Fibroblast of peridontal ligament (primary cell): ENCODE measurements around the gene TCP11L2.
A peak's percentile ranks its signal among the peaks of the same experiment; 100 is the strongest.
"Not testable (repeated sequence)": the region's sequence is repeated elsewhere in the genome, so short reads cannot be mapped to it uniquely, and the experiment has no call there.

Source experiments
- DNase-seq: peaks from one replicate; pipeline ENCODE4 v3.0.0-alpha.2; 2010; ENCODE audit errors: extremely low read depth

TCP11L2 gene

DNA sequence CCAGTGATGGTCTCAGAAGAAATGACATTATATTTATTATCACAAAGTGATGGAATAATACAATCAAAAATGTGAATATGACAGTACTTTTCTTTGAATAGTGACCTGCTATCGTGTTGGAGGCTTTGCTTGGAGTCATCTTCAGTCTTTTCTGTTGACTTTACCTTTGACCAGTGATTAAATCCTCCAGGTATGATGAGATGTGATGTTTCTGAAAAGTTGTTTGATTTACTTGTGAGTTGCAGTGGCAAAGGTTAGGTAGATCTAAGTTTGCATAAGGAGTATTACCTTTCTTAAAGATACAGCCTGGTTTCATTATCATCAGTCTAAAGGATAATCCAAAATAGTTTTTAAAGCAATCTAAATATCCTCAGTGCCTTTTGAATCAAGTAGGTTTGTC lies 4.6 kb downstream of the TCP11L2 start:
- no peak for DNase-seq

DNA sequence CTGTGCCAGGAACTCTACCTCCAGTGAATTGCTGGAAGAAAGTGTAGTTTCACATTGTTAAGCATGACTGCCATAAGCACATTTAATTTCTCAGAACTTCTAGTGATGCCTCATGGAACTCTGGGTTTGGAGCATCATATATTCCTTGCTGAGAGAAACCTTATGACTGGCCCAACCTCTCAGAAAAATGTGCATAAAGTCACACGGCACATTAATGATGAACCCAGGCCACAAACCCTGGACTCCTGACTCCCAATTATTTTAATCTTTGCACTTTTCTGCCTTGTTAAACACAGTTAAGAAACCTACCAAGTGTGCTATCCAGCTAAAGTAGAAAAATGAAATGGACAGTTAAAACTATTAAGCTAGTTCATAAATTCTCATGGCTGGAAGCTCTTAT lies 5.6 kb downstream of the TCP11L2 start:
- no peak for DNase-seq

DNA sequence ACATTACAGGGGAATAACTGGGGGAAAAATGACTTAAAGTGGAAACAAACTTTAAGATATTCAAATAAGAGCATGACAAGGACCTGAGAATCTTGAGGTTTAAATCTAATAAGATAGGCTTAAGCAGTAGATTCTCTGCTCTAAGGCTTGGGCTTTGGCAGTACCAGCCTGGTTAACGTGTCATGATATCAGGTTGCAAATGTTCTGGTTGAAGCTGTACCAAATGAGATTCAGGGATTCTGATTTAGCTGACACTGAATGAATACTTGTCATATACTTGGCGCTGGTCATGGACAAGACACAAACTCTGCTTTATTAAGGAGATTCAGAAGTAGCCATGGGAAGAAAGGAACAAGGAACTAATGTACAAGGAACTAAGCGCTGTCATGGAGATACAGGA lies 6.1 kb downstream of the TCP11L2 start:
- no peak for DNase-seq

DNA sequence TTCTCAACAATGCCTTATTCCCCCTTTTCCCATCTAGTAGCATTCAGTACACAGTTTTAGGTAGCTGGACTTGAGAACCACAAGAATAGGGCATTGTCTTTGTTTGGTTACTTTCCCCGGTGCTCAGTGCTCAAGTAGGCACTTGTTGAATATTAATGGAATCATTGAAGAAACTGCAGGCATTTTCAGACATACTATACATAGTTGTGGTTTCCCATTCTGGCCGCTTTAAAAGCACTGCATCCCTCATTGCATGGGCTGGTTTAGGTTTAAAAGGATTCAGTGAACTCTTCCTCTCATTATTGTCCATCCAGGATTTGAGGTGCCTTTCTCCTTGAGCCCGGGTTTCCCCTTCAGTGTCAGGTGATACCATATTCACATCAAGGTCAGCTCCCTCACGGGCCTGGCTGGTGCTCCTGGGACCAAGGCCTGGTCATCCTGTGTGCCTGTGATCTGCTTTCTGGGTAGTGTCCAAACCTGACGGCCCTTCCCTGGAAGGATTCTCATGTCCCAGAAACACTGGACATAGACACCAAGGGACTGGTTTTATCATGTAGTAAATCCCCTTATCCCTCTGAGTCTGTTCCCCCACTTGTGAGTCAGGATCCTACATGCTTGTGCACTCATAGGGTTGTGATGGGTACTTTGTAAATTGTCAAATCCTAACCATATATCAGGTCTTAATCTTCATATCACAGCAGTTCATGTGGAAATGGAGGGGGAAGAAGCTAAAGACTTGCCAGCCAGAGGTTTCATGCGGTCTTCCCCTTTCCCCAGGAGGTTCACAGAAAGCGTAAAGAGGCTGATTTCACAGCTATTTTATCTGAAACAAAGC lies 7.4 kb downstream of the TCP11L2 start:
- peak; percentile 72 for DNase-seq

DNA sequence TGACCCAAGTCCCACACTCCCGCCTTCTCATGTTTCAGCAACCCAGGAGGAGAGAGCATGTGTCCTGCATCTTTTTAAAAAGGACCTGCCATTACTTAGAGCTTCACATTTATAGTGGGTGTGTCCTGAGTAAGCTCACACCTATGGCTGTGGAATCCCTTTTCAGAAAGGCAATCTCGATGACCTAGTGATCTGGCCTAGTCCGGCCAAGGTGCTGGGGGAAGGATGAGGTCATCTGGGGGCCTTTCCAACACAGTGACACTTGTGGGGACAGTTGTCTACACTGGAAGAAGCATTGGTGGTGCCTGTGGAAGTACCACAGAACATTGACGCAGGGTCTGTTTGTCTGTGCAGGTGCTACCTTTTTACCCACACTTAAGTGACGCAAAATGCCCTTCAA lies 8.2 kb downstream of the TCP11L2 start:
- no peak for DNase-seq

DNA sequence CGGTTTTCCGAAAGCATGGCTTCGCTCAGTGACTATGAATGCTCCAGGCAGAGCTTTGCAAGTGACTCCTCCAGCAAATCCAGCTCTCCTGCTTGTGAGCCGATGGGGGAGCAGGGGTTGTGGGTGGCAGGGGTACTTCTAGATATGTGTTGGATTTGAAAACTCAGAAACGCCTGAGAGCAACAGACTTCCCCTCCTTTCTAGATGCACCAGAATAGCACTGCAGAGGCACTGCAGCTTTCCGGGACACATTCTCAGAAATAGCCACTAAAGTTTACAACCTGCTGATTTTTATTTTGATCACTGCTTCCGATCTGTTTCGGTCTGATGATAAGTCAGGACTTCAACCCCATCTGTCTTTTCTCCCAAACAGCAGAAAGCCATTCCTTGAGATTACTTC lies 8.6 kb downstream of the TCP11L2 start:
- DNase-seq, result no peak

DNA sequence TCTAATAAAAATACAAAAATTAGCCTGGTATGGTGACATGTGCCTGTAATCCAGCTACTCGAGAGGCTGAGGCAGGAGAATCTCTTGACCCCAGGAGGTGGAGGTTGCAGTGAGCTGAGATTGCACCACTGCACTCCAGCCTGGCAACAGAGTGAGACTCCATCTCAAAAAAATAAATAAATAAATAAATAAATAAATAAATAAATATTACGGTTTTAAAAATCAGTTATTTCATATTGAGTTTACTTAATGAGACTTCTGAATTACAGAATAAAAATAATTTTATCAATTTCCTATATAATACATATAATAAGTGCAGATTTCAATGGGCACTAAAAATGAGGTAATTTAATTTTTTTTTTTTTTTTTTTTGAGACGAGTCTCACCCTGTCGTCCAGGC lies 10.9 kb downstream of the TCP11L2 start:
- not testable (repeated sequence) for DNase-seq

DNA sequence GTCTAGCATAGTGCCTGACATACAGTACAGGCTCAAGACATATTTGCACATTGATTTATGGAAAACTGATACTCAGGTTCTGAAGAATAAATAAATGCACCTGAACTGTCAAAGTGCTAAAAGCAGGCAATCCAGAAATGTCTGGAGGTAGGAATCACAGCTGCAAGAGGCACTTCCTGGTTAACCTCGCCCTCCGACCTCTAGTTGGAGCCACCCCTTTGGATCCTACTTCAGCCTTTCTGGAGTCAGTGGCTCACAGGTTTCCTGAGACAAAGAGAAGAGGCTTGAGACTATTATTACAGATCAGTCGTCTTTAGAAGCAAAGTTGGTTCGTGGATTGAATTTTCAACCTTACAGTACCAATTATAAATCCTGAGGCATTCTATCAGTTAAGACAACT lies 13.0 kb downstream of the TCP11L2 start:
- no peak for DNase-seq

DNA sequence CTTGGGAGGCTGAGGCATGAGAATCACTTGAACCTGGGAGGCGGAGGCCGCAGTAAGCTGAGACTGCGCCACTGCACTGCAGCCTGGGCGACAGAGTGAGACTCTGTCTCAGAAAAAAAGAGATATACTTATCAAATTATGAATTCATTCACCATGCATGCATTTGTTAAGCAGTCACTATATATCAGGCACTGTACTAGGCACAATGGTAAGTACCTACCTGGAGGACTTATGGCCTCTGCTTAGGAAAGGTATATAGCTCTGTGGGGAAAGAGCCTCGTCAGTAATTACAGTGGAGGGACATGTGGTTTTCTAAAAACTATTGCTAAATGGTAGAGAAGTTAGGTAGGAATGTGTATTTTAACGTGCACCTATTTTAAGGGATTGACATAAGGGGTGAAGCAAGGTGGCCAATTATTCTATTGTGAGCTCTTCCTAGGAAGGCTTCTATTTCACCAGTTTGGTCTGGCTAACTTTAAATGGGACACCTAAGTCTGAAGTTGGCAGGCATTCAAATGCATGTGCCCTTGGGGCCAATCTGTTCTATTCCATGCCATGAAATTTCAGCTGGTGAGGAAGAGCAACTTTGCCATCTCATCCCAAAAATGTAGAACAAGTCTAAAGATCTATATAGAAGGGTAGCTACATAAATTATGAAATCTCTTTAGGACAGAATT lies 15.0 kb downstream of the TCP11L2 start:
- no peak for DNase-seq

DNA sequence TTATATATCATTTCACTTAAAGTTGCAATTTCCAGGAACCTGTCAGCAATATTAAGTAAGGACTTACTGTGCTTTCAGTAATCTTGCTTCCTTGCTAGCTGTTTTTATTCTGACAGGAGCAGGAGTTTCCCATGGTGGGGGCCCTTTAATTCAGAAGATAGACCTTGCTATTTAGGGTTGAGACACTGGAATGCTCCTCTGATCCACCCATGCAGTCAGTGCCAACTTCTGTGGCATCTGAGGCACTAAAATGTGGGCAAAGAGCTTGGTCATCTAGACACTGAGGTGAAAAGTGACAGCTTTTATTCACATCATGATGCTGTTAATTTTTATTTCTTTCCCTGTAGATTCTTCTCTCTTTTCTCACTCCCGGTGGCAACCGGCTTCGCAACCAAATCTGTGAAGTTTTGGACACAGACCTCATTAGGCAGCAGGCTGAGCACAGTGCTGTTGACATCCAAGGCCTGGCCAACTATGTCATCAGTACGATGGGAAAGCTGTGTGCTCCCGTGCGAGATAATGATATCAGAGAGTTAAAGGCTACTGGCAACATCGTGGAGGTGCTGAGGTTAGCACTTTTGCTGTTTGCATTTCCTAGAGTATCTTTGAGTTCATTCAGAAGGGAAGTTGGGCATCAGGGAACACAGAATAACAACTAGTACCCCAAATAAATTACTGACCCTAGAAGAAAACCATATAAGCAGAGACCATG lies 18.8 kb downstream of the TCP11L2 start:
- DNase-seq, result no peak

DNA sequence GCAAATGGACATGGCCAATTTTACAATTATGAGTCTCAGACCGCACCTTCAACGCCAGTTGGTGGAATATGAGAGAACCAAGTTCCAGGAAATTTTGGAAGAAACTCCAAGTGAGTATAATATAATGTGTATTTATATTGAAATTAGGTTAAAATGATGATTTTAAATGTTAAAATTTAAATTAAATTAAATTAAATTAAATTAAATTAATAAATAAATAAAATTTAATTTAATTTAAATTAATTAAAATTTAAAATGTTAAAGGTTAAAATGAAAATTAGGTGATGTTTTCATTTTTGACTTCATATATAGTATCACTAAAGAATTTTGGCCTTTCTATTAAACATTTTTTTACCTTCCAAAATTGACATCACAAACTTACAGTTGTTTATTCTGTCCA lies 21.0 kb downstream of the TCP11L2 start:
- DNase-seq, result no peak

DNA sequence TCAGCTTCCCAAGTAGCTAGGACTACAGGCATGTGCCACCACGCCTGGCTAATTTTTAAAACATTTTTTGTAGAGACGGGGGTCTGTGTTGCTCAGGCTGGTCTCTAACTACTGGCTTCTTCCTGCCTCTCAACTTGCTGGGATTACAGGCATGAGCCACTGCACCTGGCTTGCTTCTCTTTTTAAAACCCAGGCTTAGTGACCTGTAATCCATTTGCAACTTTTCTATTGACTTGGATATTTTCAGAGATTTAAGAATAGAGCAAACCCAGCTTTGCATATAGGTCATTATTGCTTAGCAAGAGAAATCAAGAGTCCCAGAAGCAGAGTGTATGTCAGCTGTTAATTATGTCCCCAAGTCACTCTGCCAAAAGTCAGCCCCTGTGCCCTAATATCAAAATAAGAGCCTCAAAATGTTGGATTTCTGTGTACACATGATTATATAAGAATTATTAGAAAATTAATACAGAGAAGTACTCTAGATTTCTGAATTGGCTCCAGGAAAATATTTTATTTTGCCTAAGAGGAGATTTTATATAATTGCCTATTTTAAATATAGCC lies 24.9 kb downstream of the TCP11L2 start:
- no peak for DNase-seq

DNA sequence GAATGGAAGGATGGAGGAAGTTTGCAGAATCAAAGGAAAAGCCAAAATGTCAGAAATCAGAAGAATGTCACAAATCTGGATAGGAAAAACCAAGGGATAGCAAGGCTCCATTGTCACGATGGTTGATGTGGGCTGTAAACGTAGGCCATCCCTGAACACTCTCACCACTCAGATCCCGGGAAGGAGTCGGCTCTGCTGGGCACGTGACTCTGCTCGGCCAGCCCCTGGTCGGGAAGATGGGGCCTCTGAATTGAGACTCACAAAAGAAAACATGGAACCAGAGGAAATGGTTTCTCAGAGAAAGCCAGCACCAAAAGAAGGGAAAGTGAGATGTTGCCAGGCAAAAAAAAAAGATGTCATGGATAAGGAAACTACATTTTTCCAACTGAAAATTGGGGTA lies 26.2 kb downstream of the TCP11L2 start:
- no peak for DNase-seq

DNA sequence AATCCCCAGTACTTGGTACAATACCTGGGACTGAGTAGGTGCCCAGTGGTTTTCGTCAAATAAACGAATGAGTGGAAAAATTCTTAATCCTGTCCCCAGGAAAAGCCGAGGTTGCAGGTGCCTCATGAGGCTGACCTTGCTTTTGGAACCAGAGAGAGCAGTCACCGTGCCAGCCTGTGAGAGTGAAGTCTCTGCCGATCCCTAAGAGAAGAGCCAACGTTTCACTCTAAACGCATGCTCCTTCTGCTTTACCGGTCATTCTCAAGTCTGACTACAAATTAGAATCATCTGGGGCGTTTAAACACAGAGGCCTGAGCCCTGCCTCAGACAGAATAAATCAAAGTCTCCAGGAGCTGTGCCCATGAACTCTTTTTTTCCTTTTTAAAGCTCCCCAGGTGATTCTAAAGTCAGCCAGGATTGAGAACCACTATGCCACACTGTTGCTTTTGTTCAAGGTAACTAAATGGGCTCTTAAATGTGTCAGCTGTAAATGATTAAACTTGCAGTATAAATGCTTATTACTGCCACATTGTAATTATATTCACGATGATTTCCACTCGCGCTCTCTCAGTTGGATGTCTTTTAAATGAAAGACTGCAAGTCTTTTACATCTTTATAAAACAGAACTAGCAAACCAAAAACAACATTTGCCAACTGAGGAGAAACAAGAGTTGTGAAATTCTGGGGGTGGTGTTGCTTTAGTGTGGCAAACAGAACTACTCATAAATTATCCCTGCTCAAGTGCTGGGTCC lies 26.9 kb downstream of the TCP11L2 start:
- no peak for DNase-seq

DNA sequence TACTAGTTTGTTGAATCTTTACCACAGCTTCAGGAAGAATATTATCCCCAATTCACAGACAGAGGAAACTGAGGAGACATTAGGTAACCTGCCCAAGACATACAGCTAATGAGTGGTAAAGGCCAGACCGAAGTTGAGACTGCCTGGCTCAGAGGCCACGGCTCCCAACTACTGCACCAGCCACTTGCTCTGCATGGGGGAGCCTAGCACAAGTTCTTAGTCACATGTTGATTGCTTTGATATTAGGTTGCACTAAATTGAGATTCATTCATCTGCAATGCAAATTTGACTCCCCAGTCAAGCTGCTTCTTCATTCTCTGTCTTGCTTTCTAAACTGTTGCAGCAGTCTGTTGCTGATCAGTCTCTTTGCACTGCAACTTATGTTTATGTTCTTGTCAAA lies 29.1 kb downstream of the TCP11L2 start:
- no peak for DNase-seq

DNA sequence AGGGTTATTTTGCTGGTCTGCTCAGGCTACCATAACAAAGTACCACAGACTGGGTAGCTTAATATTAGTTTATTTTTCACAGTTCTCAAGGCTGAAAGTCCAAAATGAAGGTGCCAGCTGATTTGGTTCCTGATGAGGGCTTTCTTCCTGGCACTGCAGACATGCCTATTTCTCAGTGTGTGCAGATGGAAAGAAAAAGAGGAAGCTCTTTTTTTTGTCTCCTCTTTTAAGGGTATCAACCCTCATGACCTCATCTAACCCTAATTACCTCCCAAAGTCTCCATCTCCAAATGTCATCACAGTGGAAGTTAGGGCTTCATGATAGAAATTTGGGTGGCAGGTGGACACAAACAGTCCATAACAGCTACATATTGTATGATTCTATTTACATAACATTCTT lies 30.0 kb downstream of the TCP11L2 start:
- DNase-seq, result no peak

DNA sequence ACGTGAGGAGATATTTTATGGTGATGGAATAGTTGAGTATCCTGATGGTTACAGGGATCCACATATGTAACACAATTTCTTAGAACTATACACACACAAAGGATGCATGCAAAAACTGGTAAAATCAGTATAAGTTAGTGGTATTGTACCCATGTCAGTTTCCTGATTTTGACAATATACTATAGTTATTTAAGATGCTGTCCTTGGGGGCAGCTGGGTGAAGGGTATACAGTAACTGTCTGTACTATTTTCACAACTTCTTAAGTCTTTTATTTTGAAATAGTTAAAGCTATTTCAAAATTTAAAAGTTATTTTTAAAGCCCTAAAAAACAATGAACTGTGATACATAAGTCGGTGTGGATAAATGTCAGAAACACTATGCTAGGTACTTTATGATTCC lies 30.5 kb downstream of the TCP11L2 start:
- no peak for DNase-seq

DNA sequence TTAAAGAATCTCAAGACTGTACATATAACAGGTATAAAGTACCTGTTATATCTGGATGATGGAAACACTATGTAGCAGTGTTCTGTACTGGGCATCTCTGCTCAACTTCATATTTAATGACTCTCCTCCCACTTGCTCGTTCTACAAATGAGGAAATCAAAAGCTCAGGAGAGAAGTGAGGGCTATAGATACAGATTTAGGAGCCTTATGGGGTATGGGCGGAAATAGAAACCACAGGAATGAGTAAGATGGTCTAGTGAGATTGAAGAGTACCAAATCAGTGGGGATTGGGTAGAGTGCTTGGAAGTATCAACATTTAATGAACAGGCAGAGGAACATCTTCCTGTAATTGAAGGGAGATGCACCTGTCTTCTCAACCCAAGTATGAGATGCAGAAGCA lies 31.2 kb downstream of the TCP11L2 start:
- no peak for DNase-seq

DNA sequence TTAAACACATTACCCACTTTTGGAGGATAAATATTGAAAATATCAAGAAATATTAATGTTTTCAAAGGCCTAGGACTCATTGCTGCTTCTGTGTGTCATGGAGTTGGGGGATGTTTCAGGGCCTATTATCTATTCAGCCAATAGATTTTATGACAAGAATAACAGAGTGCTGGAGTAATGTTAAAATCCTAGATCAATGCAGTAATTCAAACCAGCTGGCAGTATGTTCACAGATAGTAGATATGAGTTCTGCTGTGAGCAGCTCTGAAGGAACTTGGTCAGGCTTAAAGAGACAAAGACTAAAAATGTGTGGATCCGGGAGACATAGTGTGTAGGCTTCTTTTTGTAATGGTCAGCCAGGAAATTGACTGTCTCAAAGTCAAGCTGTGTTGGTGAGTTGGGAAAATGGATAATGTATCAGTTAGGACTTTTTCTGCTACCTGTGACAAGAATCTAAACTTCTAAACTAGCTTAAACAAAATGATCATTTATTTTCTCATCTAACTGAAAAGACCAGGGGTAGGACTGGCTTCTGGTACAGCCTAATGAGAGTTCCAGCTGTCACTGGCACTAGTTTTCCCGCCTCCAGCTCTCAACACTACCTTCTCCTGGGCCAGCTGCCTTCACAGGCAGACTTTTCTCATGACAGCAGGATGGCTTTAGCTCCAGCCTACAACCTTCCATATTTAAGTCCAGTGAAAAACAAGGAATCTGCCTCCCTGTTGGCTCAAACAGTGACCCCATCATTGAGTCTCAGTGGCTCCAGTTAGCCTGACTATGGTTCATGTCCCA lies 38.7 kb downstream of the TCP11L2 start:
- DNase-seq, result peak; percentile 84

DNA sequence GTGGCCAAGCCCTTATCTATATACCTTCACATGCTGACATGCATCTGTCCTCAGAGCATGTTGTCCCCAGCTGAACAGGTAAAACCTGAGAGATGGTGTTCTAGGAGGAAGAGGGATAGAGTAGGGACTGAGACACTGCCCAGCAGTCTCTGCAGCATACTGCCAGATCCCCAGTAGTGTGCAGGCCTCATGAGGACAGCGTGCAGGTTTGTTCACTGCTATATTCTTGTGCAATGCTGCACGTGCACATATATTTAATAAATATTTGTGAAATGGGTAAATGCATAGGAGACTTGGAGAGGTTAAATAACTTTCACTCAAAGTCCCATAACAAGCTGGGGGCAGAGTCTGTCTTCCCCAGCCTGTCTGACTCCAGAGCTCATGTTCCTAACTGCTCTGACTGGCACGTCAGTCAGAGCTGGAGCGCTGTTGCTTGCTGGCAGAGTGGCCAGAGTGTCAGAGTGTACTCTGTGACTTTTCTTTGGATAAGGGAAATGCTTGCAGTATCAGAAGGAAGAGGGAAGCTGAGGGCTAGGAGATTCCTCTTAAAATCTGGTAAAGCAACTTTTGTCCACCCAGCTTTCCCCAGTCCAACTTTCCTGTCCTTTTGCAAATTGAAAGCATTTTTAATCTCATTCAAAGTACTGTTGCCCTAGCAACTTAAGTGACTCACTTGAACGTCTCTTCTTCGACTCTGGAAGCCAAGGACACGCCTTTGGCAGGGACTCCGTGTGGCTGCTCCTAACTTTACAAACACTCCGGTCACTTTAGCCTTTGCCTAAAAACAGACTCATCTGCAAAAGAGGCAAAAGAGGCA lies 40.1 kb downstream of the TCP11L2 start:
- DNase-seq, result peak; percentile 92
